ENCODE measurements around the gene SHROOM4.

The SHROOM4 gene

GRCh38 chrX:50805276-50805675, 8.7 kb downstream of the SHROOM4 start:
- Mint-ChIP-seq H3K9me3 (no peaks in the 10 kb centered on the region), H3K36me3 (no peaks in the 10 kb centered on the region), H3K4me1 (no peaks in the 10 kb centered on the region)

GRCh38 chrX:50801135-50801534, 12.9 kb downstream of the SHROOM4 start:
- Mint-ChIP-seq H3K27ac (no peak overlapping the region), H3K4me1 (no peaks in the 10 kb centered on the region), H3K36me3 (no peaks in the 10 kb centered on the region), H3K9me3 (no peaks in the 10 kb centered on the region), H3K4me3 (no peak overlapping the region), H3K27me3 (peaks cover 3% of the 10 kb centered on the region)

More at GRCh38 chrX:50805276-50805675, 8.7 kb downstream of the SHROOM4 start:
- H3K4me3 Mint-ChIP-seq, result no peak overlapping the region
- peaks cover 8% of the 10 kb centered on the region for H3K27me3 Mint-ChIP-seq
- no peak overlapping the region for H3K27ac Mint-ChIP-seq

- Mint-ChIP-seq H3K36me3 (no peaks in the 10 kb centered on the region), H3K27me3 (peaks cover 2% of the 10 kb centered on the region), H3K9me3 (no peaks in the 10 kb centered on the region), H3K27ac (no peak overlapping the region), H3K4me1 (no peaks in the 10 kb centered on the region), H3K4me3 (no peak overlapping the region)
Observed at GRCh38 chrX:50799531-50799961, 14.4 kb downstream of the SHROOM4 start.

- H3K36me3 Mint-ChIP-seq, result no peaks in the 10 kb centered on the region
- H3K4me1 Mint-ChIP-seq, result no peaks in the 10 kb centered on the region
- H3K4me3 Mint-ChIP-seq, result no peak overlapping the region
- H3K27ac Mint-ChIP-seq, result no peak overlapping the region
- H3K27me3 Mint-ChIP-seq, result peaks cover 2% of the 10 kb centered on the region
- H3K9me3 Mint-ChIP-seq, result no peaks in the 10 kb centered on the region
Observed at GRCh38 chrX:50798783-50799182, 15.2 kb downstream of the SHROOM4 start.

GRCh38 chrX:50787099-50787498, 26.9 kb downstream of the SHROOM4 start:
- no peak overlapping the region for H3K27ac Mint-ChIP-seq
- peaks cover 8% of the 10 kb centered on the region for H3K27me3 Mint-ChIP-seq
- no peaks in the 10 kb centered on the region for H3K36me3 Mint-ChIP-seq
- H3K4me1 Mint-ChIP-seq, result no peaks in the 10 kb centered on the region
- no peak overlapping the region for H3K4me3 Mint-ChIP-seq
- no peaks in the 10 kb centered on the region for H3K9me3 Mint-ChIP-seq

GRCh38 chrX:50780144-50780543, 33.9 kb downstream of the SHROOM4 start:
- H3K36me3 Mint-ChIP-seq, result no peaks in the 10 kb centered on the region
- H3K4me3 Mint-ChIP-seq, result no peak overlapping the region
- no peak overlapping the region for H3K27ac Mint-ChIP-seq
- no peaks in the 10 kb centered on the region for H3K9me3 Mint-ChIP-seq
- H3K27me3 Mint-ChIP-seq, result peaks cover 3% of the 10 kb centered on the region
- no peaks in the 10 kb centered on the region for H3K4me1 Mint-ChIP-seq

- Mint-ChIP-seq H3K4me1 (no peaks in the 10 kb centered on the region), H3K36me3 (no peaks in the 10 kb centered on the region), H3K9me3 (no peaks in the 10 kb centered on the region), H3K27me3 (peaks cover 3% of the 10 kb centered on the region), H3K27ac (no peak overlapping the region), H3K4me3 (no peak overlapping the region)
Observed at GRCh38 chrX:50779694-50780093, 34.3 kb downstream of the SHROOM4 start.

- Mint-ChIP-seq H3K27me3 (peaks cover 3% of the 10 kb centered on the region), H3K36me3 (no peaks in the 10 kb centered on the region), H3K9me3 (no peaks in the 10 kb centered on the region), H3K4me3 (no peak overlapping the region), H3K27ac (no peak overlapping the region), H3K4me1 (no peaks in the 10 kb centered on the region)
Observed at GRCh38 chrX:50778272-50778671, 35.7 kb downstream of the SHROOM4 start.

GRCh38 chrX:50776248-50776647, 37.7 kb downstream of the SHROOM4 start:
- Mint-ChIP-seq H3K4me1 (no peaks in the 10 kb centered on the region), H3K4me3 (no peak overlapping the region), H3K27ac (no peak overlapping the region), H3K36me3 (no peaks in the 10 kb centered on the region), H3K9me3 (no peaks in the 10 kb centered on the region), H3K27me3 (no peaks in the 10 kb centered on the region)

- Mint-ChIP-seq H3K4me1 (no peaks in the 10 kb centered on the region), H3K27ac (no peak overlapping the region)
Observed at GRCh38 chrX:50771382-50771781, 42.6 kb downstream of the SHROOM4 start.

GRCh38 chrX:50770702-50771101, 43.3 kb downstream of the SHROOM4 start:
- Mint-ChIP-seq H3K4me1 (no peaks in the 10 kb centered on the region), H3K36me3 (no peaks in the 10 kb centered on the region), H3K27ac (no peak overlapping the region), H3K9me3 (no peaks in the 10 kb centered on the region), H3K4me3 (no peak overlapping the region), H3K27me3 (no peaks in the 10 kb centered on the region)

More at GRCh38 chrX:50771382-50771781, 42.6 kb downstream of the SHROOM4 start:
- Mint-ChIP-seq H3K36me3 (no peaks in the 10 kb centered on the region), H3K27me3 (no peaks in the 10 kb centered on the region), H3K9me3 (no peaks in the 10 kb centered on the region), H3K4me3 (no peak overlapping the region)

GRCh38 chrX:50769389-50770063, 44.5 kb downstream of the SHROOM4 start:
- Mint-ChIP-seq H3K4me3 (no peak overlapping the region), H3K36me3 (no peaks in the 10 kb centered on the region), H3K9me3 (no peaks in the 10 kb centered on the region), H3K27ac (no peak overlapping the region), H3K27me3 (no peaks in the 10 kb centered on the region), H3K4me1 (no peaks in the 10 kb centered on the region)

- peaks cover 1% of the 10 kb centered on the region for H3K27me3 Mint-ChIP-seq
- no peaks in the 10 kb centered on the region for H3K9me3 Mint-ChIP-seq
- H3K4me3 Mint-ChIP-seq, result no peak overlapping the region
- no peaks in the 10 kb centered on the region for H3K36me3 Mint-ChIP-seq
- H3K27ac Mint-ChIP-seq, result no peak overlapping the region
- no peaks in the 10 kb centered on the region for H3K4me1 Mint-ChIP-seq
Observed at GRCh38 chrX:50768801-50769200, 45.2 kb downstream of the SHROOM4 start.

- Mint-ChIP-seq H3K36me3 (no peaks in the 10 kb centered on the region), H3K9me3 (no peaks in the 10 kb centered on the region), H3K4me1 (no peaks in the 10 kb centered on the region), H3K27ac (no peak overlapping the region), H3K27me3 (peaks cover 1% of the 10 kb centered on the region), H3K4me3 (no peak overlapping the region)
Observed at GRCh38 chrX:50765986-50766385, 48.0 kb downstream of the SHROOM4 start.

- H3K36me3 Mint-ChIP-seq, result no peaks in the 10 kb centered on the region
- H3K4me1 Mint-ChIP-seq, result no peaks in the 10 kb centered on the region
- H3K4me3 Mint-ChIP-seq, result no peak overlapping the region
- peaks cover 1% of the 10 kb centered on the region for H3K27me3 Mint-ChIP-seq
- H3K9me3 Mint-ChIP-seq, result no peaks in the 10 kb centered on the region
- H3K27ac Mint-ChIP-seq, result no peak overlapping the region
Observed at GRCh38 chrX:50762578-50762977, 51.4 kb downstream of the SHROOM4 start.

- no peaks in the 10 kb centered on the region for H3K9me3 Mint-ChIP-seq
- no peaks in the 10 kb centered on the region for H3K4me1 Mint-ChIP-seq
- H3K27me3 Mint-ChIP-seq, result no peaks in the 10 kb centered on the region
- H3K4me3 Mint-ChIP-seq, result no peak overlapping the region
- no peak overlapping the region for H3K27ac Mint-ChIP-seq
- H3K36me3 Mint-ChIP-seq, result no peaks in the 10 kb centered on the region
Observed at GRCh38 chrX:50756276-50756675, 57.7 kb downstream of the SHROOM4 start.

- no peaks in the 10 kb centered on the region for H3K36me3 Mint-ChIP-seq
- no peak overlapping the region for H3K27ac Mint-ChIP-seq
- peaks cover 3% of the 10 kb centered on the region for H3K27me3 Mint-ChIP-seq
- H3K4me3 Mint-ChIP-seq, result no peak overlapping the region
- H3K9me3 Mint-ChIP-seq, result no peaks in the 10 kb centered on the region
- no peaks in the 10 kb centered on the region for H3K4me1 Mint-ChIP-seq
Observed at GRCh38 chrX:50751091-50751490, 62.9 kb downstream of the SHROOM4 start.
